T-cell (primary cell): ENCODE results near the gene GAPDHS. TPM values are rescaled to one million over a fixed set of nuclear protein-coding genes. Genes with fewer than 3 reads are reported as not detected.

Experiments used
- ATAC-seq, 4 experiments: fragments of 200-7000 bp in 3 of 4; fragments of 150-1000 bp in 1 of 4; cut with Tn5 transposase; replicated peaks in 1 of 4; 1 replicate in 3 of 4; 2 replicates in 1 of 4; pipeline ENCODE4 v1.10.0; 2021; ENCODE audit warnings: moderate library complexity in 3 of 4, mild to moderate bottlenecking in 2 of 4, moderate number of reproducible peaks in 1 of 4
- CTCF ChIA-PET, 2 donors: fragments of 300-600 bp; sonication (Branson Sonifier 250); formaldehyde crosslinking; loops; one replicate each; lab custom pipeline; 2022; ENCODE audit warnings: antibody characterized with exemption in 2 of 2; lab: Charles Lee
- POLR2A ChIA-PET, 2 donors: fragments of 300-600 bp; sonication (Branson Sonifier 250); formaldehyde crosslinking; loops; one replicate each; lab custom pipeline; 2022; ENCODE audit warnings: antibody characterized with exemption in 2 of 2; lab: Charles Lee
- DNase-seq, 35 experiments: peaks; one replicate each; pipeline versions ENCODE4 v3.0.0 to v3.0.0-alpha.2; 2013 to 2023
- H3K27ac ChIP-seq: one replicate; pipeline ENCODE4 v1.5.1; 2013; ENCODE audit warnings: low read length
- H3K27me3 ChIP-seq, 2 experiments: replicated peaks in 1 of 2; 1 replicate in 1 of 2; 2 replicates in 1 of 2; pipeline versions ENCODE4 v1.6.1 to v1.7.0; 2013; ENCODE audit warnings: low read length in 1 of 2, mixed read lengths in 1 of 2; ENCODE audit not compliant: control insufficient read depth in 2 of 2, insufficient read depth in 2 of 2; ENCODE audit errors: extremely low read depth in 1 of 2
- H3K36me3 ChIP-seq, 2 donors: 1 replicate in 1 of 2; 2 replicates in 1 of 2; pipeline versions ENCODE4 v1.6.1 to v1.7.0; 2013; ENCODE audit warnings: low read length in 1 of 2; ENCODE audit not compliant: control insufficient read depth in 2 of 2, insufficient read depth in 1 of 2; ENCODE audit errors: extremely low read depth in 1 of 2
- H3K4me1 ChIP-seq, 2 experiments: 1 replicate in 1 of 2; 2 replicates in 1 of 2; pipeline versions ENCODE4 v1.6.1 to v1.7.0; 2013; ENCODE audit warnings: low read length in 2 of 2, mixed read lengths in 1 of 2; ENCODE audit not compliant: insufficient read depth in 2 of 2, control insufficient read depth in 1 of 2; ENCODE audit errors: extremely low read depth in 1 of 2
- H3K4me3 ChIP-seq, 2 donors: 1 replicate in 1 of 2; 2 replicates in 1 of 2; pipeline versions ENCODE4 v1.5.1 to v1.7.0; 2013; ENCODE audit warnings: mild to moderate bottlenecking in 2 of 2, low read length in 1 of 2, moderate library complexity in 1 of 2; ENCODE audit not compliant: control insufficient read depth in 1 of 2; ENCODE audit errors: extremely low read depth in 1 of 2
- H3K9me3 ChIP-seq: 2 replicates; pipeline ENCODE4 v1.7.0; 2013
- H3K27ac Mint-ChIP-seq, 2 donors: one replicate each; pipeline ENCODE4 v1.8.0; 2020 to 2021; ENCODE audit warnings: mild to moderate bottlenecking in 2 of 2, mixed read lengths in 2 of 2
- H3K27me3 Mint-ChIP-seq, 2 donors: one replicate each; pipeline ENCODE4 v1.8.0; 2021 to 2022; ENCODE audit warnings: mixed read lengths in 2 of 2
- H3K36me3 Mint-ChIP-seq: one replicate; pipeline ENCODE4 v1.8.0; 2021; ENCODE audit warnings: mixed read lengths
- H3K4me1 Mint-ChIP-seq, 3 donors: one replicate each; pipeline ENCODE4 v1.8.0; 2020 to 2022; ENCODE audit warnings: mixed read lengths in 3 of 3, mild to moderate bottlenecking in 1 of 3
- H3K4me3 Mint-ChIP-seq, 3 donors: one replicate each; pipeline ENCODE4 v1.8.0; 2020 to 2022; ENCODE audit warnings: mild to moderate bottlenecking in 3 of 3, mixed read lengths in 3 of 3, moderate library complexity in 3 of 3
- H3K9me3 Mint-ChIP-seq, 3 donors: one replicate each; pipeline ENCODE4 v1.8.0; 2020 to 2022; ENCODE audit warnings: mixed read lengths in 3 of 3
- WGBS: methylation state at CpG from one replicate; pipeline ENCODE4 v1.1.5; 2013; ENCODE audit warnings: missing lambda C conversion rate; ENCODE audit not compliant: insufficient coverage; 5-methylcytosine and 5-hydroxymethylcytosine counted together
- total RNA-seq, 35 experiments: library from RNA in 6 of 35; stranded (reverse) in 6 of 35; fragments of 120-200 nt in 1 of 35; gene quantifications; one replicate each; pipeline versions ENCODE4 v1.2.1 to v1.2.4 and lab custom pipeline; 2013 to 2026

GAPDHS gene
- total RNA-seq, 5 donors from 2014 or later (not counting 1 experiment from before 2014, with no cell fraction given) = not detected

DNA sequence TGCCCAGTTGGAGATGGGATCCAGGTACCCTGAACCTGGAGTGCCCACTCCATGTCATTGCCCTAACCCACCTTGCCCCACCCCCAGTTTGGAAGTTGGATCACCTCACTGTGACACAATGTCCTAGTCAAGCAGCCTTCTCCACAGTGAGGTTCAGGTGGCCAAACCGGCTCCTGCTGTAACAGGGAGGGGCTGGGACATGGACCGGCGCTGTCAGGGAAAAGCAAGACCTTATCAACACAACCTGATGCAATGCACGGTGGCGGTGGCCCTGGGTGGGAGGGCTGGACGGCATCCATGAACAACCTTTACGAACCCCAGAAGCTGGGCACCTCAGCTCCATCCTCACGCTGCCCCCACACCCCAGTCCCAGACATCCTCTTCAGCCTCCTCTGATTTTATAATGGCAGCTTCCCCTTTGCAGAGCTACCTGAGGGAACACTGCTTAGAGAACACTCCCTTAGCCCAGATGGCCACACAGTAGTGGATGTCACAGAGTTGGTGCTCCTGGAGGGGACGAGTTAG is 41.4 kb upstream of the GAPDHS start:
- no peak overlapping the region for H3K4me3 ChIP-seq
- H3K27ac ChIP-seq = no peak overlapping the region
- Mint-ChIP-seq H3K4me3 (no peak overlapping the region), H3K9me3 (no peaks in the 10 kb centered on the region), H3K36me3 (no peaks in the 10 kb centered on the region), H3K27ac (no peak overlapping the region), H3K4me1 (peaks cover 0 to 7% (median 2%) of the 10 kb centered on the region in 3 donors), H3K27me3 (peaks cover 3 to 36% of the 10 kb centered on the region in 2 donors)
- ATAC-seq (no peak), DNase-seq (no peak)
- H3K9me3 ChIP-seq = no peaks in the 10 kb centered on the region
- no peaks in the 10 kb centered on the region for H3K36me3 ChIP-seq
- H3K27me3 ChIP-seq = peaks cover 0 to 54% of the 10 kb centered on the region in 2 experiments
- H3K4me1 ChIP-seq = peaks cover 0 to 8% of the 10 kb centered on the region in 2 experiments
- ChIA-PET CTCF (interaction anchor here in 1 of 2 donors (1.0 kb wide), 1 partner anchor 138 kb away, joined by 3 read pairs; no protein-coding TSS in a partner anchor), POLR2A (interaction anchor here in 1 of 2 donors (0.6 kb wide), 1 partner anchor 80 kb away, joined by 5 read pairs; no protein-coding TSS in a partner anchor)
- 96% methylated on average over 8 of the region's 9 CpGs for WGBS

DNA sequence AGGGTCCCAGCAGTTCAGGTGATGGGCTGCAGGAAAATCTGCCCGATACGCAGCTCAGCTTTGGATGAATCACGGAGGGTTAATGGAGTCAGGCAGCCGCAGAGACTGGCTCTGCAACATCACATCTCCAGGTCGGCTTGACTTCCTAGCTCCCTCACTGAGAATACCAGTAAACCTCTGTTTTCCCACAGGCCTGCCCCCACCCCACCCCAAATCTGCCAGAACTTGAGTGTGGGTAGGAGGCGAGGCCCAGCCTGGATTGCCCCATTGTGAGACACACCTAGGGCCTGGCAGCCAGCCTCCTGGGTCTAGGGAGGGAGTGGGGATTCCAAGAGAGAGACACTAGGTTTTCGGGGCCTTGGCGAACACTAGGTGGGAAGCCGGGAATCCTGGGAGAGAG is 39.3 kb upstream of the GAPDHS start:
- no peaks in the 10 kb centered on the region for H3K9me3 Mint-ChIP-seq
- no peak overlapping the region for H3K27ac Mint-ChIP-seq
- H3K4me1 Mint-ChIP-seq = peaks cover 0 to 7% (median 2%) of the 10 kb centered on the region in 3 donors
- ChIA-PET POLR2A (no interaction called here), CTCF (interaction anchor here in 1 of 2 donors (1.0 kb wide), 1 partner anchor 141 kb away, joined by 4 read pairs; no protein-coding TSS in a partner anchor)
- peaks cover 3 to 25% of the 10 kb centered on the region in 2 donors for H3K27me3 Mint-ChIP-seq
- WGBS = 96% methylated on average over 5 of the region's 9 CpGs
- Histone ChIP-seq H3K4me3 (no peak overlapping the region), H3K9me3 (no peaks in the 10 kb centered on the region), H3K27ac (no peak overlapping the region), H3K36me3 (no peaks in the 10 kb centered on the region), H3K27me3 (peaks cover 0 to 42% of the 10 kb centered on the region in 2 experiments), H3K4me1 (peaks cover 0 to 8% of the 10 kb centered on the region in 2 experiments)
- no peaks in the 10 kb centered on the region for H3K36me3 Mint-ChIP-seq
- DNase-seq (no peak), ATAC-seq (no peak)
- no peak overlapping the region for H3K4me3 Mint-ChIP-seq

DNA sequence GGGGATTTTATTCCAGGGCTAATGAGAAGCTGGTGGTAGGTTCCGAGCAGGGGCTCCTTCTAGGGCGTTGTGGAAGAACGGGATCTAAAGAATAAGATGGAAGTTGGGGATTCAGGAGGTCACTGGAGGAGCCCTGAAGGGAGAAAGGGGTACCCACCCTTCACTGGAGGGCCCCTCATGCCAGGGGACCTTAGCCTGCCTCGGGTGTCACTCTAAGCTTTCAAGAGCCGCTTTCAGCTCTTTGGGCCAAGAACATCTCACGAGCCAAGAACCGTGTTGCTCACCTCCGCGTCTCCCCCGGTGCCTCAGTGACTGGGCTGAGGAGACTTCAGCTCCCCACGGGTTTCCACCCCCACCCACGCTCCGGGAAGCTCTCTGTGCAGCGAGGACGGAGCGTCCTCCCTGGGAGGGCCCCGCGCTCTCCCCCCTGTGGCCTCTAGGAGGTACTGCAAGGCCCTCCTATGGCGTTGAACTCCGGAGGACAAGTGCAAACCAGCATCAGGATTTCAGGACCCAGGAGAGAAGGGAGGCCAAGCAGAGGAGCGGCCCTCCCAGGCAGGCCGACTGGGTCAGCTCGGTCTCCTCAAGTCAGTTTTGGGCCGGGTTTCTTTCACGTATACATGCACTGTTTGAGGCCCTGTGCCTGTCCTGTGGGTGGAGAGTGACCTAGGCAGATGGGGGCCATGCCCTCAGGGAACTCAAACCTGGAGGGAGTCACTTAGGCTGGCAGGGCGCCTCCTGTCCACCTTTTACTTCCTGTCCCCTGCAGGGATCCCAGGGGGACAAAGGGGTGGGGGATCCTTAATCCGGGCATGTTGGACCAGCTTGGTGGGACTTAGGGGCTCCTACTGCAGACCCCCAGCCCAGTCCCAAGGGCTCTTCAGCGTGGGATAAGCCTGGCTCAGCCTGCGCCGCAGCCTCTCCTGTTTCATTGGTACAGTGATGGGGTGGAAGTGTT is 37.9 kb upstream of the GAPDHS start:
- Histone ChIP-seq H3K4me3 (peak overlapping the region in 1 of 2 donors; percentile 35), H3K27ac (no peak overlapping the region)

DNA sequence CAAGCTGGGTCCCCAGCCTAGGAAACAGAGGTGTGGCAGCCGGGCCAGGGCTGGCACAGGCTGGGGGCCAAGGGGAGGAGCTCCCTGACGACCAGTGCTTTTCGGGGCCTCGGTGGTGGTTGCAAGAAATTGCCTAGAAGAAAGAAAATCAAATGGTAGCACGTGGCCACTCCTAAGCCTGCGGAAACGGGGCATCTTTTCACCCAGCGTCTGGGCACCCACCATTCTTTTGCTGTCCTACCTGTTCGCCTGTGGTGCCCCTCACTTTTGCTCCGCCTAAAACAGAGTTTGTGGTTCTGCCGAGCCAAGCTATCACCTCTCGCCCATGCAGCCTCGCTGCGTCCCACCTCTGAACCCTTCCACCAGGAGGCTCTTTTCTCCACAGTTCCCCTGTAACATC is 35.9 kb upstream of the GAPDHS start:
- Mint-ChIP-seq H3K4me1 (peaks cover 0 to 11% (median 2%) of the 10 kb centered on the region in 3 donors), H3K27ac (no peak overlapping the region), H3K27me3 (peaks cover 4 to 17% of the 10 kb centered on the region in 2 donors), H3K36me3 (no peaks in the 10 kb centered on the region), H3K9me3 (no peaks in the 10 kb centered on the region), H3K4me3 (no peak overlapping the region)
- DNase-seq = no peak
- ChIA-PET CTCF (interaction anchor here in 1 of 2 donors (1.0 kb wide), 1 partner anchor 28 kb away, joined by 3 read pairs; no protein-coding TSS in a partner anchor), POLR2A (no interaction called here)
- Histone ChIP-seq H3K27ac (no peak overlapping the region), H3K4me1 (peaks cover 0 to 8% of the 10 kb centered on the region in 2 experiments), H3K4me3 (no peak overlapping the region), H3K9me3 (no peaks in the 10 kb centered on the region), H3K36me3 (no peaks in the 10 kb centered on the region), H3K27me3 (peaks cover 0 to 32% of the 10 kb centered on the region in 2 experiments)
- no peak for ATAC-seq
- WGBS = 83% methylated on average over 14 of the region's 14 CpGs

More for the DNA sequence above, 37.9 kb upstream of the GAPDHS start:
- Mint-ChIP-seq H3K4me1 (peaks cover 0 to 7% (median 2%) of the 10 kb centered on the region in 3 donors), H3K9me3 (no peaks in the 10 kb centered on the region), H3K4me3 (no peak overlapping the region), H3K36me3 (no peaks in the 10 kb centered on the region), H3K27me3 (peaks cover 3 to 18% of the 10 kb centered on the region in 2 donors), H3K27ac (no peak overlapping the region)
- CTCF ChIA-PET = interaction anchor here (0.5 to 1.6 kb wide), 13 partner anchors 9 to 1860 kb away, joined by 3 to 13 read pairs (median 3); no protein-coding TSS in a partner anchor
- peak; percentile 91 to 95 (median 94) for ATAC-seq
- peaks cover 0 to 8% of the 10 kb centered on the region in 2 experiments for H3K4me1 ChIP-seq
- DNase-seq = peak; percentile 24 to 76 (median 54)
- 15% methylated on average over 24 of the region's 30 CpGs for WGBS
- POLR2A ChIA-PET = no interaction called here
- peaks cover 0 to 30% of the 10 kb centered on the region in 2 experiments for H3K27me3 ChIP-seq
- H3K36me3 ChIP-seq = no peaks in the 10 kb centered on the region
- no peaks in the 10 kb centered on the region for H3K9me3 ChIP-seq

DNA sequence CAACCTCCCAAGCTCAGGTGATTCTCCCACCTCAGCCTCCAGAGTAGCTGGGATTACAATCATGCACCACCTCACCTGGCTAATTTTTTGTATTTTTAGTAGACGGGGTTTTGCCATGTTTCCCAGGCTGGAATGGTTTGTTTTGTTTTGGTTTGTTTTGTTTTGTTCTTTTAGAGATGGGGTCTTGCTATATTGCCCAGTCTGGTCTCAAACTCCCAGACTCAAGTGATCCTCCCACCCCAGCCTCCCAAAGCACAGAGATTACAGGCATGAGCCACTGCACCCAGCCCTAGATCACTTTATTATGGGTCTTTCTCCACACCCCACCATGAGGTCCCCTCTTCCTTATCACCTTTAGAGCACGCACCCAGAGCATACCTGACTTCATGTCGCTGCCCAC is 35.0 kb upstream of the GAPDHS start:
- 95% methylated on average over 2 of the region's 3 CpGs for WGBS
- H3K4me1 ChIP-seq = peaks cover 0 to 8% of the 10 kb centered on the region in 2 experiments
- ATAC-seq = no peak
- ChIA-PET CTCF (no interaction called here), POLR2A (no interaction called here)
- DNase-seq = no peak
- H3K4me3 ChIP-seq = no peak overlapping the region
- H3K27me3 ChIP-seq = peaks cover 0 to 34% of the 10 kb centered on the region in 2 experiments
- peaks cover 0 to 11% (median 2%) of the 10 kb centered on the region in 3 donors for H3K4me1 Mint-ChIP-seq
- H3K9me3 Mint-ChIP-seq = no peaks in the 10 kb centered on the region
- H3K27ac ChIP-seq = no peak overlapping the region
- H3K9me3 ChIP-seq = no peaks in the 10 kb centered on the region
- H3K27ac Mint-ChIP-seq = no peak overlapping the region
- H3K36me3 Mint-ChIP-seq = no peaks in the 10 kb centered on the region
- H3K4me3 Mint-ChIP-seq = no peak overlapping the region
- H3K36me3 ChIP-seq = no peaks in the 10 kb centered on the region
- H3K27me3 Mint-ChIP-seq = peaks cover 4 to 13% of the 10 kb centered on the region in 2 donors

DNA sequence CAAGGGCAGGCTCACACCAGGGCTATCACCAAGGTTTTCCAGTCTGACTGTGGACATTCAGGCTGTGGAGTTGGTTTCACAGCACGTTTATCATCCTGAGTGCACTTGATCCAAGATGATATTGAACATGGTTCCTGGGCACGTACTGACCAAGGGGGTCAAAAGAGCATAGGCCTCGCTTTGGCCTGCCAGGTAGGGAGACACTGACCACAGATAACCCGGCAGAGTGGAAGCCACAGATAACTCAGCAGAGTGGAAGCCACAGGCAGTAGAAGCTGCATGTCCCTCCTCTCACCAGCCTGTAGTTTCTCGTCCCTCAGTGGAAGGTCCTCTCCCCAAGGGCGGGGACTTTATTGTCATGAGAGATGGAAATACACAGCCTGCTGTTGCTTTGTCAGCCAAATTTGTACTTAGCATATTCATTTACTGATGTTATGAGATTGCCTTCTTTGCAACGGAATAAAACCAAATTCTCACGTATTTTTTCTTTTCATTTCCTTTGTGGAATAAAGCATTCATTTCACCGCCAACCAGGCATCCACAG is 34.2 kb upstream of the GAPDHS start:
- Mint-ChIP-seq H3K9me3 (no peaks in the 10 kb centered on the region), H3K36me3 (no peaks in the 10 kb centered on the region), H3K27ac (no peak overlapping the region), H3K4me1 (peaks cover 0 to 11% (median 2%) of the 10 kb centered on the region in 3 donors), H3K4me3 (no peak overlapping the region), H3K27me3 (peaks cover 6 to 12% of the 10 kb centered on the region in 2 donors)
- no peak overlapping the region for H3K4me3 ChIP-seq
- POLR2A ChIA-PET = no interaction called here
- 70% methylated on average over 6 of the region's 9 CpGs for WGBS
- no peak overlapping the region for H3K27ac ChIP-seq
- no peaks in the 10 kb centered on the region for H3K9me3 ChIP-seq
- H3K36me3 ChIP-seq = no peaks in the 10 kb centered on the region
- DNase-seq (no peak), ATAC-seq (no peak)
- peaks cover 0 to 33% of the 10 kb centered on the region in 2 experiments for H3K27me3 ChIP-seq
- CTCF ChIA-PET = interaction anchor here in 1 of 2 donors (0.8 kb wide), 1 partner anchor 88 kb away, joined by 3 read pairs; no protein-coding TSS in a partner anchor
- H3K4me1 ChIP-seq = peaks cover 0 to 8% of the 10 kb centered on the region in 2 experiments
